B cell (primary cell): ENCODE measurements around the gene PEX16. TPM values are rescaled to one million over a fixed set of nuclear protein-coding genes. Genes with fewer than 3 reads are reported as not detected.

Source experiments
- ATAC-seq: fragments of 200-7000 bp; cut with Tn5 transposase; one replicate; pipeline ENCODE4 v1.10.0; 2021; ENCODE audit warnings: low read depth, mild to moderate bottlenecking, moderate number of reproducible peaks, moderate library complexity
- CTCF ChIA-PET: fragments of 350-600 bp; sonication (Branson Sonifier 250); formaldehyde crosslinking; loops from one replicate; lab custom pipeline; 2021; ENCODE audit warnings: antibody characterized with exemption, inconsistent platforms; lab: Charles Lee
- POLR2A ChIA-PET: fragments of 350-600 bp; sonication (Branson Sonifier 250); formaldehyde crosslinking; loops from one replicate; lab custom pipeline; 2021; ENCODE audit warnings: antibody characterized with exemption; lab: Charles Lee
- DNase-seq: peaks from one replicate; pipeline ENCODE4 v3.0.0; 2013
- H2AFZ ChIP-seq: 2 replicates; pipeline ENCODE4 v1.6.1; 2012; ENCODE audit warnings: mild to moderate bottlenecking, low read depth, low read length; ENCODE audit not compliant: insufficient read depth, poor library complexity, severe bottlenecking
- H3K27ac ChIP-seq, 2 donors: 1 replicate in 1 of 2; 2 replicates in 1 of 2; pipeline ENCODE4 v1.5.1; 2012 to 2013; ENCODE audit warnings: low read length in 2 of 2, mild to moderate bottlenecking in 2 of 2, moderate library complexity in 1 of 2
- H3K27me3 ChIP-seq, 4 experiments: fragments of 200-600 bp in 1 of 4; sonication (generic) in 1 of 4; replicated peaks in 1 of 4; 1 replicate in 2 of 4; 2 replicates in 2 of 4; pipeline versions ENCODE4 v1.6.1 to v1.7.0; 2013 to 2016; ENCODE audit warnings: low read length in 3 of 4, mild to moderate bottlenecking in 2 of 4, mixed read lengths in 1 of 4, moderate library complexity in 1 of 4; ENCODE audit not compliant: insufficient read depth in 4 of 4, control insufficient read depth in 3 of 4; ENCODE audit errors: control extremely low read depth in 1 of 4
- H3K36me3 ChIP-seq, 2 experiments: replicated peaks in 1 of 2; 1 replicate in 1 of 2; 2 replicates in 1 of 2; pipeline versions ENCODE4 v1.6.1 to v1.7.1; 2013; ENCODE audit warnings: low read length in 1 of 2; ENCODE audit not compliant: insufficient read depth in 2 of 2, control insufficient read depth in 1 of 2; ENCODE audit errors: control extremely low read depth in 1 of 2, extremely low read depth in 1 of 2
- H3K4me1 ChIP-seq, 2 donors: fragments of 200-600 bp in 1 of 2; sonication (generic) in 1 of 2; 1 replicate in 1 of 2; 2 replicates in 1 of 2; pipeline versions ENCODE4 v1.5.1 to v1.6.1; 2013 to 2017; ENCODE audit warnings: low read length in 2 of 2; ENCODE audit not compliant: control insufficient read depth in 2 of 2, insufficient read depth in 2 of 2
- H3K4me2 ChIP-seq: replicated peaks from 2 replicates; pipeline ENCODE3; 2012; ENCODE audit warnings: mild to moderate bottlenecking, low read depth, low read length; ENCODE audit not compliant: poor library complexity, severe bottlenecking
- H3K4me3 ChIP-seq, 5 experiments: fragments of 200-600 bp in 1 of 5; sonication (generic) in 1 of 5; 1 replicate in 3 of 5; 2 replicates in 2 of 5; pipeline versions ENCODE4 v1.5.1 to v1.7.0; 2011 to 2016; ENCODE audit warnings: low read length in 4 of 5, mild to moderate bottlenecking in 4 of 5, low read depth in 2 of 5, control low read depth in 1 of 5, moderate library complexity in 1 of 5; ENCODE audit not compliant: insufficient read depth in 1 of 5; ENCODE audit errors: control extremely low read depth in 1 of 5, extremely low read depth in 1 of 5
- H3K79me2 ChIP-seq: fragments of 200-600 bp; sonication (generic); one replicate; pipeline ENCODE4 v1.6.0; 2016; ENCODE audit warnings: low read length; ENCODE audit not compliant: control insufficient read depth, insufficient read depth
- H3K9ac ChIP-seq: fragments of 200-600 bp; sonication (generic); 2 replicates; pipeline ENCODE4 v1.6.1; 2017; ENCODE audit warnings: mild to moderate bottlenecking, low read length, moderate library complexity
- H3K9me3 ChIP-seq, 3 donors: one replicate each; pipeline versions ENCODE4 v1.6.1 to v1.7.1; 2013; ENCODE audit warnings: low read length in 2 of 3; ENCODE audit not compliant: control insufficient read depth in 2 of 3, insufficient read depth in 1 of 3; ENCODE audit errors: control extremely low read depth in 1 of 3
- H4K20me1 ChIP-seq: 2 replicates; pipeline ENCODE4 v1.6.0; 2012; ENCODE audit warnings: mild to moderate bottlenecking, low read length; ENCODE audit not compliant: insufficient read depth, control insufficient read depth, poor library complexity, severe bottlenecking
- H3K27ac Mint-ChIP-seq: one replicate; pipeline ENCODE4 v1.8.0; 2021; ENCODE audit warnings: mixed read lengths
- H3K27me3 Mint-ChIP-seq: one replicate; pipeline ENCODE4 v1.8.0; 2021; ENCODE audit warnings: mixed read lengths
- H3K4me1 Mint-ChIP-seq: one replicate; pipeline ENCODE4 v1.8.0; 2021; ENCODE audit warnings: mixed read lengths
- H3K4me3 Mint-ChIP-seq: one replicate; pipeline ENCODE4 v1.8.0; 2021; ENCODE audit warnings: mixed read lengths
- H3K9me3 Mint-ChIP-seq: one replicate; pipeline ENCODE4 v1.8.0; 2022; ENCODE audit warnings: mixed read lengths; ENCODE audit not compliant: insufficient read depth
- EZH2 ChIP-seq: IDR thresholded peaks from 2 replicates; pipeline ENCODE4 v1.6.1; 2012; ENCODE audit warnings: borderline replicate concordance, low read depth, mild to moderate bottlenecking, moderate library complexity, low read length; ENCODE audit not compliant: insufficient read depth, poor library complexity, severe bottlenecking
- WGBS: methylation state at CpG from one replicate; pipeline ENCODE4 v1.1.5; 2013; ENCODE audit warnings: missing lambda C conversion rate; ENCODE audit not compliant: insufficient coverage; 5-methylcytosine and 5-hydroxymethylcytosine counted together
- intact Hi-C: fragments of 100-400 bp; cut with micrococcal nuclease; formaldehyde crosslinking; loops from one replicate; pipeline ENCODE4 v1.10.0; 2022
- polyA plus RNA-seq: library from polyadenylated mRNA; depleted of rRNA; stranded (reverse); fragments of >200 nt; gene quantifications from 2 replicates; pipeline ENCODE4 v1.2.3, GENCODE V29; 2012
- total RNA-seq, 2 donors: library from RNA; stranded (reverse); fragments of 120-200 nt in 1 of 2; gene quantifications; 1 replicate in 1 of 2; 2 replicates in 1 of 2; pipeline versions ENCODE4 v1.2.3 to v1.2.4, GENCODE V29; 2013 to 2022
- TF ChIP-seq, protein P1 (sequence below): fragments of 200-600 bp; IDR thresholded peaks from one replicate; pipeline ENCODE4 v1.8.0; 2022; ENCODE audit warnings: antibody characterized with exemption, mild to moderate bottlenecking

The PEX16 gene
- total and polyA plus RNA-seq, 2 donors (not counting 1 experiment from before 2014, with no cell fraction given): 89.4 to 107 TPM

DNA sequence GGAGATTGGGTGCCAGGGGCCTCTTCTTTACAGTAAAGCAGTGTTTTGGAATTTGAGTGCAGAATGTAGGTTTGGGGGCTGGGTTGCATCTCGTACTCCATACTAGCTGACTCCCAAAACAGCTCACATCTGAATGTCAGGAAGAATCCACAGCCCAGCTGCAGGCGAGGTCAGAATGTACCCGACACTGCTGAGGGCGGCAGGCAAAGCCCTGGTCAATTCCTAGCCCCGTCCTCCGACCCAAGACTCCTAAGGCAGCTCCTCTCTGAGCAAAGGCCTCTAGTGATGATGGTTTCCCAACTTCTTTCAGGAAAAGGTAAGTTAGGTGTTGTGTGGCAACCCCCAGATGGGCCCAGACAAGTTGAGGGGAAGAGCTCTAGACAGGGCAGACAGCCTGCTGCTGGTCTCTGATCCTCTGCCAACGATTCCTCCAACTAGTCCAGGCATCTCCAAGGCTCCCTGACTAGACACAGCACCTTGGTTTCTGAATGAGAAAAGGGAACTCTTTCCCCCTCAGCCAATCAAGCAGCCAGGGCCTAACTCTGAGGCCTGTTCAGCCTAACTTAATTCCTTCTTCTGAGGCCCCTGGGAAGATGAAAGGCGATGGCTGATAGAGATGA is 13.4 kb upstream of the PEX16 start:
- peak overlapping the region; percentile 91 for H3K4me2 ChIP-seq
- peak; percentile 35 for DNase-seq

More for the DNA sequence above, 13.4 kb upstream of the PEX16 start:
- no peak overlapping the region for H2AFZ ChIP-seq
- 63% methylated on average over 6 of the region's 8 CpGs for WGBS
- H4K20me1 ChIP-seq: peaks cover 37% of the 10 kb centered on the region
- TF ChIP-seq, protein P1, sequence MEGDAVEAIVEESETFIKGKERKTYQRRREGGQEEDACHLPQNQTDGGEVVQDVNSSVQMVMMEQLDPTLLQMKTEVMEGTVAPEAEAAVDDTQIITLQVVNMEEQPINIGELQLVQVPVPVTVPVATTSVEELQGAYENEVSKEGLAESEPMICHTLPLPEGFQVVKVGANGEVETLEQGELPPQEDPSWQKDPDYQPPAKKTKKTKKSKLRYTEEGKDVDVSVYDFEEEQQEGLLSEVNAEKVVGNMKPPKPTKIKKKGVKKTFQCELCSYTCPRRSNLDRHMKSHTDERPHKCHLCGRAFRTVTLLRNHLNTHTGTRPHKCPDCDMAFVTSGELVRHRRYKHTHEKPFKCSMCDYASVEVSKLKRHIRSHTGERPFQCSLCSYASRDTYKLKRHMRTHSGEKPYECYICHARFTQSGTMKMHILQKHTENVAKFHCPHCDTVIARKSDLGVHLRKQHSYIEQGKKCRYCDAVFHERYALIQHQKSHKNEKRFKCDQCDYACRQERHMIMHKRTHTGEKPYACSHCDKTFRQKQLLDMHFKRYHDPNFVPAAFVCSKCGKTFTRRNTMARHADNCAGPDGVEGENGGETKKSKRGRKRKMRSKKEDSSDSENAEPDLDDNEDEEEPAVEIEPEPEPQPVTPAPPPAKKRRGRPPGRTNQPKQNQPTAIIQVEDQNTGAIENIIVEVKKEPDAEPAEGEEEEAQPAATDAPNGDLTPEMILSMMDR: no peak
- no peak for TF ChIP-seq EZH2
- peak overlapping the region; percentile 63 to 95 (median 90) for H3K4me3 ChIP-seq
- peaks cover 91% of the 10 kb centered on the region for H3K79me2 ChIP-seq
- no peak for ATAC-seq
- ChIA-PET POLR2A (interaction anchor here (0.6 to 10.9 kb wide), 9 partner anchors 10 to 1916 kb away, joined by 3 to 162 read pairs (median 4); partner anchors contain the start of genes CRY2, LARGE2, PEX16 and SLC35C1), CTCF (interaction anchor here (0.8 to 11.4 kb wide), 11 partner anchors 8 to 159 kb away, joined by 3 to 98 read pairs (median 6); partner anchors contain the start of genes LARGE2 and PEX16)
- peaks cover 74 to 89% of the 10 kb centered on the region in 2 donors for H3K4me1 ChIP-seq
- peak overlapping the region; percentile 82 for H3K9ac ChIP-seq
- H3K9me3 ChIP-seq: no peaks in the 10 kb centered on the region
- peaks cover 0 to 36% of the 10 kb centered on the region in 2 experiments for H3K36me3 ChIP-seq
- Mint-ChIP-seq H3K4me3 (peak overlapping the region; percentile 95), H3K9me3 (no peaks in the 10 kb centered on the region), H3K27me3 (no peaks in the 10 kb centered on the region), H3K27ac (peak overlapping the region; percentile 92), H3K4me1 (peaks cover 96% of the 10 kb centered on the region)
- H3K27ac ChIP-seq: peak overlapping the region; percentile 92 to 93
- H3K27me3 ChIP-seq: no peaks in the 10 kb centered on the region
- intact Hi-C loops: loop anchor here (1.0 to 10.0 kb wide), 8 partner anchors 7 to 1624 kb away; partner anchors contain the start of genes CELF1, CRY2 and SLC35C1
